ENCODE data around the gene CPT1B. TPM values are rescaled to one million over a fixed set of nuclear protein-coding genes. Genes with fewer than 3 reads are reported as not detected.

The CPT1B gene
- total and polyA plus RNA-seq, 2 of the 8 experiments (the other 6 are each of a cell fraction or from before 2014, with no cell fraction given): 34.2 to 36.2 TPM

GRCh38 chr22:50612528-50613221 lies 34.4 kb upstream of the CPT1B start (continued):
- peak; percentile 86 for TF ChIP-seq E2F6 (IDR thresholded peaks at IDR 0.05)
